Left ventricle myocardium inferior (tissue), 1 donor: ENCODE measurements around the gene MAP6. TPM values are rescaled to one million over a fixed set of nuclear protein-coding genes. Genes with fewer than 3 reads are reported as not detected.

ENCODE experiments used
- DNase-seq: peaks from one replicate; pipeline ENCODE4 v3.0.0-alpha.2; 2020
- H3K27ac ChIP-seq: fragments of 200-600 bp; replicated peaks from 2 replicates; pipeline ENCODE4 v1.8.0; 2021
- H3K27me3 ChIP-seq: fragments of 200-600 bp; 2 replicates; pipeline ENCODE4 v1.8.0; 2021; ENCODE audit warnings: low read depth
- H3K36me3 ChIP-seq: fragments of 200-600 bp; 2 replicates; pipeline ENCODE4 v1.8.0; 2021
- H3K4me1 ChIP-seq: fragments of 200-600 bp; 2 replicates; pipeline ENCODE4 v1.8.0; 2021
- H3K4me3 ChIP-seq: fragments of 200-600 bp; 2 replicates; pipeline ENCODE4 v1.8.0; 2021; ENCODE audit warnings: mild to moderate bottlenecking, moderate library complexity
- H3K9me3 ChIP-seq: fragments of 200-600 bp; replicated peaks from 2 replicates; pipeline ENCODE4 v1.8.0; 2021
- CTCF ChIP-seq: fragments of 200-600 bp; IDR thresholded peaks from 2 replicates; pipeline ENCODE4 v1.8.0; 2021; ENCODE audit warnings: antibody characterized with exemption, mild to moderate bottlenecking, borderline replicate concordance
- intact Hi-C: fragments of 100-400 bp; cut with micrococcal nuclease; formaldehyde crosslinking; loops from one replicate; pipeline ENCODE4 v1.11.0; 2022
- total RNA-seq: library from RNA; stranded (reverse); fragmentation: NEBNext Ultra II Directional; extraction: Animal tissue kit (Norgen Biotek cat#: 25700); gene quantifications from one replicate; pipeline ENCODE4 v1.2.1, GENCODE V29; 2021
- donor health status: DM: no; HTN: yes; CAD: no; lungs with severe emphysema.

The MAP6 gene
- total RNA-seq, 1 donor from 2014 or later: 5.7 TPM

GRCh38 chr11:75627906-75628668 lies 40.8 kb downstream of the MAP6 start:
- intact Hi-C loops: no loop called here
- no peak for DNase-seq
- Histone ChIP-seq H3K27me3 (no peaks in the 10 kb centered on the region), H3K4me3 (no peak overlapping the region), H3K27ac (no peak overlapping the region), H3K9me3 (no peaks in the 10 kb centered on the region), H3K36me3 (no peaks in the 10 kb centered on the region), H3K4me1 (no peaks in the 10 kb centered on the region)
- no peak for TF ChIP-seq CTCF

- intact Hi-C loops: no loop called here
- Histone ChIP-seq H3K27me3 (no peaks in the 10 kb centered on the region), H3K4me1 (no peaks in the 10 kb centered on the region), H3K9me3 (no peaks in the 10 kb centered on the region), H3K27ac (no peak overlapping the region), H3K4me3 (no peak overlapping the region), H3K36me3 (no peaks in the 10 kb centered on the region)
- TF ChIP-seq CTCF: no peak
- DNase-seq: no peak
Observed at GRCh38 chr11:75626889-75627529, 41.8 kb downstream of the MAP6 start.

- H3K9me3 ChIP-seq: no peaks in the 10 kb centered on the region
- H3K4me1 ChIP-seq: no peaks in the 10 kb centered on the region
- no peaks in the 10 kb centered on the region for H3K27me3 ChIP-seq
- no peak overlapping the region for H3K27ac ChIP-seq
- TF ChIP-seq CTCF: no peak
- intact Hi-C loops: no loop called here
- no peak overlapping the region for H3K4me3 ChIP-seq
- no peak for DNase-seq
- no peaks in the 10 kb centered on the region for H3K36me3 ChIP-seq
Observed at GRCh38 chr11:75625991-75626888, 42.6 kb downstream of the MAP6 start.

- no peaks in the 10 kb centered on the region for H3K36me3 ChIP-seq
- H3K4me1 ChIP-seq: no peaks in the 10 kb centered on the region
- H3K27me3 ChIP-seq: no peaks in the 10 kb centered on the region
- H3K9me3 ChIP-seq: no peaks in the 10 kb centered on the region
- no peak overlapping the region for H3K27ac ChIP-seq
- intact Hi-C loops: no loop called here
- no peak for DNase-seq
- H3K4me3 ChIP-seq: no peak overlapping the region
- no peak for TF ChIP-seq CTCF
Observed at GRCh38 chr11:75625021-75625420, 43.8 kb downstream of the MAP6 start.

GRCh38 chr11:75616281-75616680 lies 52.6 kb downstream of the MAP6 start:
- Histone ChIP-seq H3K4me3 (no peak overlapping the region), H3K9me3 (peaks cover 16% of the 10 kb centered on the region), H3K36me3 (no peaks in the 10 kb centered on the region), H3K4me1 (peaks cover 6% of the 10 kb centered on the region), H3K27me3 (no peaks in the 10 kb centered on the region), H3K27ac (no peak overlapping the region)
- DNase-seq: no peak
- no peak for TF ChIP-seq CTCF
- intact Hi-C loops: no loop called here
